Measurements from ENCODE around the gene INHA.
A peak's percentile ranks its signal among the peaks of the same experiment; 100 is the strongest.

INHA gene

DNA sequence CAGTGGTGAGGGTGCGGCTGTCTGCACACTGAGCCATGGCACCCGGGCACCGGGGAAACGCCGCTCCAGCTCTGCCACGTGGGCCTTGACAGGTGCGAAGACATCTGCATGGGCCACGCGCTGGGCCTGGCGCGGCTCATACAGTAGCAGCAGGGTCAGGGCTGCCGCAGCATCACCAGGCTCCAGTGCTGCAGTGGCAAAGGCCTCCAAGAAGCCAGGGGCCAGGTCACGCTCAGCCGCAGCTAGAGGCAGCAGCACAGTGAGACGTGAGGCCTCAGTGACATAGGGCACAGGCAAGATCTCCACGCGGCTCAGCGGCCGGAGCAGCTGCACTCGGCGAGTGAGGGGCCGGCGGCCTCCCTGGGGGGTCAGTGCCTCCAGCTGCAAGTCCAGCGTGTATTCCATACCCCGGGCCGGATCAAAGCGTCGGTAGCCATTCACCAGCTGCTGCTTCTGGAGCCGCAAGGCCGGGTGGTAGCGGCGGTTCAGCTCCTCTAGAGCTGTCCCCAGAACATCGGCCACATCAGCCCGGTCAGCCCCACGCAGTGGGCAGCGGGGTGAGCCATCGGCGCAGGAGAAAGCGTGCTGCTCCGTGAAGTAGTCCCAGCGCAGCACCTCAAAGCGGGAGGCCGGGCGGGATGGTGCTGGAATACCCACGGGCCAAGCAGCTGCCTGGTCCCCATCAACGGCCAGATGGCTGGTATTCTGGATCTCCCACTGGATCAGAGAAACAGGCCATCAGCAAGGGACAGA is 32.0 kb upstream of the INHA start:
- TF ChIP-seq FOXK2 (IDR thresholded peaks at IDR 0.05), result no peak
- POLR2A ChIA-PET, result no interaction called here
- no peak for DNase-seq (ENCODE audit: extremely low spot score)
- CTCF ChIA-PET, result interaction anchor here (0.9 to 2.2 kb wide), 11 partner anchors 14 to 136 kb away, joined by 3 to 23 read pairs (median 5); partner anchors contain the start of gene STK11IP

DNA sequence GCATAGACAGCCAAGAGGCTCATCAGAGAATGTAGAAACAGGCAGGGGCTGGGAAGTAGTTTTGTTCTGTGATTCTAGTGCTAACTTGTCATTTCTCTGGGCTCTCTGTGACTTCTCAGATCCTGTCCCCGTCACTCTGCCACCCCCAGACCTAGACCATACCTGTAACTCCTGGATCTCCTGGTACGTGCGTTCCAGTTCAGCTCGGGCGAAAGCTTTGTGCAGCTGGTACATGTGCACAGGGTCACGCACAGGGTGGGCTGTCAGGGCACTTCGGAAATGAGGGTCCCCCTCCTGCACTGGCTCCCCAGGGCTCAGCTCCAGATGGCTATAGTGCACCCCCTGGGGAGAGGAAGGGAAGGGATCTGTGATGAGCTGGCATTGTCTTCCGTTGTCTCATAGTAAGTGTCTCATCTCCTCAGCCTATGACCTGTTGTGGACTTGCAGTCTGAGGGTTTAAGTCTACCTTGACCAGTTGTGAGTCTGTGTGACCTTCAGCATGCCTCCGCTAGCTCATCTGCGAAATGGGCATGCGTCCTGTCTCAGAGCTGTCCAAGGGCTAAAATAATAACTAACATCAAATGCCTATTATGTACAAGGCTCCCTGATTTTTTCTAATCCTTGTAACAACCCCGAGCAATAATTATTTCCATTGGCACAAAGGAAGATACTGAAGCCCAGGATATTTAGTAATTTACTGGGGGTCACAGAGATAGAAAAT is 31.2 kb upstream of the INHA start:
- CTCF ChIA-PET, result interaction anchor here (0.5 to 2.7 kb wide), 30 partner anchors 9 to 288 kb away, joined by 3 to 23 read pairs (median 4); partner anchors contain the start of genes ASIC4, STK11IP and TUBA4B
- TF ChIP-seq L3MBTL2 (conservative IDR thresholded peaks at IDR 0.05) (no peak), FOXM1 (IDR thresholded peaks at IDR 0.05; ENCODE audit: borderline replicate concordance) (no peak), TARDBP (IDR thresholded peaks at IDR 0.05) (no peak), NFRKB (IDR thresholded peaks at IDR 0.05) (no peak), SUZ12 (IDR thresholded peaks at IDR 0.05) (no peak)
- TF ChIP-seq, protein P1, sequence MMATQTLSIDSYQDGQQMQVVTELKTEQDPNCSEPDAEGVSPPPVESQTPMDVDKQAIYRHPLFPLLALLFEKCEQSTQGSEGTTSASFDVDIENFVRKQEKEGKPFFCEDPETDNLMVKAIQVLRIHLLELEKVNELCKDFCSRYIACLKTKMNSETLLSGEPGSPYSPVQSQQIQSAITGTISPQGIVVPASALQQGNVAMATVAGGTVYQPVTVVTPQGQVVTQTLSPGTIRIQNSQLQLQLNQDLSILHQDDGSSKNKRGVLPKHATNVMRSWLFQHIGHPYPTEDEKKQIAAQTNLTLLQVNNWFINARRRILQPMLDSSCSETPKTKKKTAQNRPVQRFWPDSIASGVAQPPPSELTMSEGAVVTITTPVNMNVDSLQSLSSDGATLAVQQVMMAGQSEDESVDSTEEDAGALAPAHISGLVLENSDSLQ (IDR thresholded peaks at IDR 0.05), result no peak
- POLR2A ChIA-PET, result no interaction called here
- DNase-seq (ENCODE audit: extremely low spot score), result no peak

DNA sequence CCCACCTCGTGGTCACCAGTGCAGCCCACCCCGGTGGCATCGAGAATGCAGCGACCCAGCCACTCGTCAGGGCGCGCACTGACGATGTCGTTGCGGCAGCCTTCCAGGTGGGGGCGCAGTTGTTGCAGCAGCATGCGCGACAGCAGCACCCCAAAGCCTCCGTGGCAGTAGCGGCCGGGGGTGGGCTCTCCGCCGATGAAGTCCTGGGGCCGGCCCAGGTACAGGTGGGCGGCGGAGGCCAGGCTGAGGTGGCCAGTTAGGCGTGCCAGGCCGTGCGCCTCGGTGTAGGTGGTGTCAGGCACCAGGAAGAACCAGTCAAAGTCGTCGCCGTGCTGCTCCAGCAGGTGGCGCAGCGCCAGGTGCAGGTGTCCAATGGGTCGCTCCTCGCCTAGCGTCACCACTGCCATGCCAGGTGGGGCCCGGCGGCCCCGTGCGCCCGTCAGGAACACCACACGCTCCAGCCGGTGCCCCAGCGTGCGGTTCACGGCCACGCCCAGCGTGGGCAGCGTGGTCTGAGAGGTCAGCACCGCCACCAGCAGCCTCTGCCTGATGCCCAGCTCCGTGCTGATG is 30.4 kb upstream of the INHA start:
- ChIA-PET CTCF (interaction anchor here (0.5 to 2.7 kb wide), 33 partner anchors 8 to 589 kb away, joined by 3 to 23 read pairs (median 4); partner anchors contain the start of genes ASIC4, STK11IP and TUBA4B), POLR2A (interaction anchor here (2.0 kb wide), 1 partner anchor 56 kb away, joined by 9 read pairs; the partner anchor contains the start of gene STK11IP)
- DNase-seq (ENCODE audit: extremely low spot score), result peak; percentile 79

DNA sequence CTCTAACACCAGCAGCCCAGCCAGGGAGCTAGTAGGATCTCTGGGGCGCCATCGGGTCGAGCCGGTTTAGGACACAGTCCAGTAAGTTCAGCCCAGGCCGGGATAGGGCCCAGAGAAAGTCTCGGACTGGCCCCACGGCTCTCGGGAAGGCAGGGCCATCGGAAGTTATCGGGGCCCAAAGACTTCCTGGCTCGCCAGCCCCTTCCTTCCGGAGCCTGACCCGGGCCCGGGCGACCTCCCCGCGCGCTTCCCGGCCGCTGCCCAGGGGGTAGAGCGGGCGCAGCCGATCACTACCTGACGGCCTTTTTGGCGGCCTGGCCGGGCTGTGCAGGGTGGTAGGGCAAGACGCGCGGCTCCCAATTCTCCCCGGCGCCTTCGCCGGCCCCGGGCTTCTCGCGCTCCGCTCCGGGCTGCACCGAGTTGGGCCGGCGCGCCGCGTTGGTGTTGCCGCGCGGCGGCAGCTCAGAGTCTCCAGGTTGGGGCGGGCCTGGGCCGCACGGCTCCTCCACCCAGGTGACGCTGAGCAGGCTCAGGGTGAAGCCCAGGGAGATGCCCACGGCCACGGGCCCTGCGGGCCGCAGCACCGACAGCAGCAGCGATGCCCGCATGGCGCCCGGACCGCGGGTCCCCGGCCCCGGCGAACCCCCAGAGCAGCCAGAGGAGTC is 29.0 kb upstream of the INHA start:
- CTCF ChIA-PET, result interaction anchor here (0.6 to 2.7 kb wide), 3 partner anchors 33 to 931 kb away, joined by 3 to 13 read pairs (median 4); no protein-coding TSS in a partner anchor
- TF ChIP-seq ELF4 (IDR thresholded peaks at IDR 0.05) (no peak), LEF1 (IDR thresholded peaks at IDR 0.05; ENCODE audit: borderline replicate concordance) (no peak), FOXM1 (IDR thresholded peaks at IDR 0.05; ENCODE audit: borderline replicate concordance) (no peak), NFRKB (IDR thresholded peaks at IDR 0.05) (no peak), SUZ12 (IDR thresholded peaks at IDR 0.05) (no peak), TARDBP (IDR thresholded peaks at IDR 0.05) (no peak), FOXA1 (IDR thresholded peaks at IDR 0.05) (no peak), BHLHE40 (IDR thresholded peaks at IDR 0.05; ENCODE audit: borderline replicate concordance) (no peak), CTBP1 (IDR thresholded peaks at IDR 0.05; ENCODE audit: borderline replicate concordance) (no peak), ZNF384 (IDR thresholded peaks at IDR 0.05) (no peak), HDGF (IDR thresholded peaks at IDR 0.05; ENCODE audit: borderline replicate concordance) (no peak), FOXK2 (IDR thresholded peaks at IDR 0.05) (no peak), L3MBTL2 (conservative IDR thresholded peaks at IDR 0.05) (no peak), SP1 (IDR thresholded peaks at IDR 0.05) (no peak), ARNT (IDR thresholded peaks at IDR 0.05) (no peak)
- TF ChIP-seq, protein P1 (IDR thresholded peaks at IDR 0.05), result no peak
- POLR2A ChIA-PET, result interaction anchor here (0.8 to 2.0 kb wide), 7 partner anchors 19 to 186 kb away, joined by 3 to 9 read pairs (median 3); partner anchors contain the start of genes OBSL1 and STK11IP
- peak; percentile 52 for DNase-seq (ENCODE audit: extremely low spot score)

More for the DNA sequence above, 30.4 kb upstream of the INHA start:
- TF ChIP-seq LEF1 (IDR thresholded peaks at IDR 0.05; ENCODE audit: borderline replicate concordance) (peak; percentile 37; the same call in 1 of the 2 replicates), ELF4 (IDR thresholded peaks at IDR 0.05) (no peak), CTBP1 (IDR thresholded peaks at IDR 0.05; ENCODE audit: borderline replicate concordance) (peak; percentile 56; the same call in 1 of the 2 replicates), ZNF384 (IDR thresholded peaks at IDR 0.05) (no peak), HDGF (IDR thresholded peaks at IDR 0.05; ENCODE audit: borderline replicate concordance) (peak; percentile 86; the same call in 1 of the 2 replicates)

DNA sequence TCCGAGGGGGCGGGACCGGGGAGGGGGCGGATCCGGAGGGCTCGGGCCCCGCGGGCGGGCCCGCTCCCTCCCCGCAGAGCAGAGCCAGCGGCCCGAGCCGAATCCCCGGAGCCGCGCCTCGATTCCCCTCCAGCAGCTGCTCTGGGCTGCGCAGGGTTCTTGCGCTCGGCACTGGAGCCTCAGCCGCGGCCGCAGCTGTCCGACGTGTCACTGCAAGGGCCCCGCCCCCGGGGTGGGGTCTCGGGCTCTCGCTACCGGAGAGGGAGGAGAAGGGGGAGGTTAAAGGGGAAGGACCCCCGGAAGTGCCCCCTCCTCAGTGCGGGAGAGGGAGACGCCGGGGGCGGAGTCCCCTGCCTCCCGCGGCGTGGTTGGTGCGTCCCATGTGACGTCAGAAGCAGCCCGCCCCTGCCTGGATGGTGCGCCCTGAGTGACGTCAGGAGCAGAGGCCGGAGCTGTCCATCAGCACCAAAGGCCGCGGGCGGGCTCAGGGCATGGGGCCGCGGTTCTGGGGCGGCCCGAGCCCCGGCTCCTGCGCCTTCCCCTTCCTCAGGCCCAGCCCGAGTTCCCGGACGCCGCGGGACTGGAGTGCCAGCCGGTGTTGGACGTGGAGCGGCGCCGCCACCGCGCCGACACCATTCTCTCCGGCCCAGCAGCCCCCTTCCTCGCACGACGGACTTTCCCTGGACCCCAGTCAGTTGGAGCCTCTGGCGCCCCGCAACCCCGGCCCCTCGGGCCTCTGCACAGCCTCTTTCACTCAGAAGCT is 28.3 kb upstream of the INHA start, which contains the start of the genes CHPF and TMEM198:
Gene CHPF, minus strand, starts transcription at position 214 of the 763 bp plus-strand sequence. CDS start 271 bp downstream, outside the sequence.
Gene TMEM198, plus strand, starts transcription at position 433 of the 763 bp plus-strand sequence. CDS start 700 bp downstream, outside the sequence.
- TF ChIP-seq FOXM1 (IDR thresholded peaks at IDR 0.05; ENCODE audit: borderline replicate concordance) (peak; percentile 75; the same call in 1 of the 2 replicates), HDGF (IDR thresholded peaks at IDR 0.05; ENCODE audit: borderline replicate concordance) (0 out of 2 replicates have a peak, but pooled peaks have one; percentile 31), FOXK2 (IDR thresholded peaks at IDR 0.05) (no peak), CTBP1 (IDR thresholded peaks at IDR 0.05; ENCODE audit: borderline replicate concordance) (no peak), SUZ12 (IDR thresholded peaks at IDR 0.05) (no peak)
- TF ChIP-seq, protein P1 (IDR thresholded peaks at IDR 0.05), result peak; percentile 94
- POLR2A ChIA-PET, result interaction anchor here (0.8 to 2.0 kb wide), 7 partner anchors 18 to 185 kb away, joined by 3 to 9 read pairs (median 3); partner anchors contain the start of genes OBSL1 and STK11IP
- CTCF ChIA-PET, result interaction anchor here (0.6 to 0.8 kb wide), 3 partner anchors 34 to 564 kb away, joined by 3 read pairs; no protein-coding TSS in a partner anchor
- peak; percentile 97 for DNase-seq (ENCODE audit: extremely low spot score)
